ENCODE results near the gene COMT. TPM values are rescaled to one million over a fixed set of nuclear protein-coding genes. Genes with fewer than 3 reads are reported as not detected.

COMT gene
- total RNA-seq, 1 experiment from 2014 or later = 109 TPM

- no peaks in the 10 kb centered on the region for H4K20me1 ChIP-seq (ENCODE audit: insufficient read depth)
- no TSS peak for BruUV-seq (replicated peaks)
- TF ChIP-seq ZFX (IDR thresholded peaks at IDR 0.05) (peak; percentile 34; the same call in 1 of the 2 replicates), CEBPB (IDR thresholded peaks at IDR 0.05; ENCODE audit: low read depth) (no peak), JUND (IDR thresholded peaks at IDR 0.05) (no peak), EZH2phosphoT487 (IDR thresholded peaks at IDR 0.05; ENCODE audit: borderline replicate concordance) (no peak), POLR2AphosphoS5 (IDR thresholded peaks at IDR 0.05; ENCODE audit: low read depth, low read length) (peak; percentile 67), ZBTB33 (IDR thresholded peaks at IDR 0.05; ENCODE audit: extremely low read depth, insufficient replicate concordance, low read length) (no peak), CBX3 (IDR thresholded peaks at IDR 0.05; ENCODE audit: low read depth) (no peak), REST (IDR thresholded peaks at IDR 0.05; ENCODE audit: low read depth) (no peak), SP1 (IDR thresholded peaks at IDR 0.05; ENCODE audit: low read depth) (no peak), EZH2 (IDR thresholded peaks at IDR 0.05) (no peak), RAD21 (IDR thresholded peaks at IDR 0.05; ENCODE audit: low read depth) (no peak), MAX (IDR thresholded peaks at IDR 0.05) (no peak), ZNF274 (IDR thresholded peaks at IDR 0.05; ENCODE audit: low read depth, low read length) (no peak), ELF1 (IDR thresholded peaks at IDR 0.05; ENCODE audit: borderline replicate concordance, low read depth) (no peak), YY1 (IDR thresholded peaks at IDR 0.05; ENCODE audit: extremely low read depth, insufficient replicate concordance, low read depth, low read length) (peak; percentile 27), SRF (IDR thresholded peaks at IDR 0.05; ENCODE audit: low read depth) (no peak), TCF7L2 (IDR thresholded peaks at IDR 0.05; ENCODE audit: borderline replicate concordance, extremely low read depth, insufficient read depth, insufficient read length) (peak; percentile 32), EGR1 (IDR thresholded peaks at IDR 0.05; ENCODE audit: low read depth) (peak; percentile 75), SIN3A (IDR thresholded peaks at IDR 0.05; ENCODE audit: low read depth) (no peak)
Measured at GRCh38 chr22:19986410-19987341, 45.1 kb downstream of the COMT start.

More at GRCh38 chr22:19986410-19987341, 45.1 kb downstream of the COMT start:
- peak overlapping the region; percentile 96 for H3K4me2 ChIP-seq (ENCODE audit: low read length)
- intact Hi-C loops (cut with micrococcal nuclease) = loop anchor here (10.0 kb wide), 1 partner anchor 98 kb away; the partner anchor contains the start of gene DGCR8
- H3K9ac ChIP-seq (ENCODE audit: low read length) = peak overlapping the region; percentile 79
- H3K36me3 ChIP-seq (ENCODE audit: control insufficient read depth in 1 of 2, insufficient read depth in 2 of 2, low read length in 2 of 2) = no peaks in the 10 kb centered on the region
- no peak for DNase-seq (ENCODE audit: low read depth, low spot score)
- H3K9me3 ChIP-seq (ENCODE audit: control insufficient read depth in 1 of 2, insufficient read depth in 1 of 2, low read depth in 1 of 2, low read length in 2 of 2) = no peaks in the 10 kb centered on the region
- peak overlapping the region; percentile 68 to 85 for H3K4me3 ChIP-seq (replicated peaks in 1 of 2; ENCODE audit: low read depth in 1 of 2, low read length in 2 of 2)
- no peaks in the 10 kb centered on the region for H3K9me2 ChIP-seq (ENCODE audit: insufficient read depth)
- ChIA-PET POLR2A (no interaction called here), RAD21 (ENCODE audit: low non-redundant PET in 1 of 2, low total read pairs in 2 of 2, uncharacterized antibody in 2 of 2, unreplicated experiment in 2 of 2) (no interaction called here), CTCF (no interaction called here)
- H3K27me3 ChIP-seq (ENCODE audit: insufficient read depth, low read length) = no peaks in the 10 kb centered on the region
- H3K79me2 ChIP-seq (ENCODE audit: insufficient read depth, low read length) = peaks cover 16% of the 10 kb centered on the region
- H3K27ac ChIP-seq (ENCODE audit: low read depth, low read length) = peak overlapping the region; percentile 68
- ATAC-seq = peak; percentile 79
- H2AFZ ChIP-seq (ENCODE audit: low read depth, low read length, poor library complexity, severe bottlenecking) = no peak overlapping the region
- peaks cover 37 to 45% of the 10 kb centered on the region in 2 experiments for H3K4me1 ChIP-seq (ENCODE audit: control insufficient read depth in 1 of 2, insufficient read depth in 2 of 2, low read length in 2 of 2)
